Skeletal muscle satellite cell (primary cell): ENCODE measurements around the gene SFXN5.

Experiments used
- H3K27me3 ChIP-seq: 2 replicates; pipeline ENCODE4 v1.7.0; 2013; ENCODE audit warnings: low read length; ENCODE audit not compliant: control insufficient read depth, insufficient read depth
- H3K36me3 ChIP-seq: 2 replicates; pipeline ENCODE4 v1.7.0; 2013; ENCODE audit warnings: mild to moderate bottlenecking, control low read depth, low read length; ENCODE audit not compliant: insufficient read depth
- H3K4me1 ChIP-seq: 2 replicates; pipeline ENCODE4 v1.7.0; 2013; ENCODE audit warnings: low read length; ENCODE audit not compliant: control insufficient read depth, insufficient read depth
- H3K4me2 ChIP-seq: 2 replicates; pipeline ENCODE4 v1.7.0; 2013; ENCODE audit warnings: mild to moderate bottlenecking, low read length
- H3K4me3 ChIP-seq: 2 replicates; pipeline ENCODE4 v1.7.0; 2013; ENCODE audit warnings: low read length
- H3K9ac ChIP-seq: 2 replicates; pipeline ENCODE4 v1.7.0; 2013; ENCODE audit warnings: mild to moderate bottlenecking, low read depth, low read length, moderate library complexity
- H3K9me3 ChIP-seq: replicated peaks from 2 replicates; pipeline ENCODE4 v1.7.0; 2013; ENCODE audit warnings: mild to moderate bottlenecking, control low read depth, low read length

The SFXN5 gene

GRCh38 chr2:72933207-72933606 lies 138.3 kb downstream of the SFXN5 start:
- Histone ChIP-seq H3K36me3 (no peaks in the 10 kb centered on the region), H3K9ac (no peak overlapping the region), H3K4me2 (no peak overlapping the region), H3K4me3 (no peak overlapping the region), H3K27me3 (peaks cover 48% of the 10 kb centered on the region), H3K9me3 (no peaks in the 10 kb centered on the region), H3K4me1 (peaks cover 17% of the 10 kb centered on the region)

- Histone ChIP-seq H3K4me3 (no peak overlapping the region), H3K9ac (no peak overlapping the region), H3K36me3 (no peaks in the 10 kb centered on the region), H3K27me3 (peaks cover 52% of the 10 kb centered on the region), H3K4me2 (no peak overlapping the region), H3K9me3 (no peaks in the 10 kb centered on the region), H3K4me1 (peaks cover 17% of the 10 kb centered on the region)
Measured at GRCh38 chr2:72932805-72933204, 138.7 kb downstream of the SFXN5 start.

GRCh38 chr2:72932045-72932740 lies 139.3 kb downstream of the SFXN5 start:
- no peak overlapping the region for H3K9ac ChIP-seq
- H3K4me3 ChIP-seq: no peak overlapping the region
- H3K27me3 ChIP-seq: peaks cover 53% of the 10 kb centered on the region
- peak overlapping the region; percentile 43 for H3K4me2 ChIP-seq
- no peaks in the 10 kb centered on the region for H3K9me3 ChIP-seq
- H3K36me3 ChIP-seq: no peaks in the 10 kb centered on the region
- H3K4me1 ChIP-seq: peaks cover 17% of the 10 kb centered on the region

DNA sequence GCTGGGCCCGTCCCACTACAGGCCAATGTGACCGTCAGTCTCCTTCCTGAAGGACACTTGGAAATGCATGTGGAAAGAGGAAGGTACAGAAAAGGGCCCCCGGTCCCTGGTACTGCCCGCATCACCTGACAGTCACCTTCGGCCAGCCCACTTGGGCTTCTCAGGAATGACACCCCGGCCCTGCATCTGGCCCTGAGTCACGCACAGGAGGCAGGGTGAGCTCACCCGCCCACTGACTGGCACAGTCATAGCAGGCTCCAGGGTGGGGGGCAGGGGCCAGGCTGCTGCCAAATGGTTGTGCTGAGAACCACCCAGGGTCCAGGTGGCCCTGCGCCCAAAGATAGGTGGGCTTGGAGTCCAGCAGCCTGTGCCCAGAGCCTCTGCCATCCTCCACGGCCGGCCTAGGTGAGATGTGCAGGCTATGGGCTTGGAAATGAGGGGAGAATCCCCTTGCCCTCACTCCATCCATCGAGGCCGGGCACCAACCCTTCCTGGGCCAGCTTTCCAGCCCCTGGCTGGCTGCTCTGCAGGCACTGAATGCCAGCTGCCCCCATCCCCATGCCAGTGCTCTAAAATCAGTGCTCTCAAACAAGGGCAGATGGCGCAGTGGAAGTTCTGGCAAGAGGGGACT lies 140.1 kb downstream of the SFXN5 start:
- Histone ChIP-seq H3K4me3 (no peak overlapping the region), H3K4me2 (peak overlapping the region; percentile 43), H3K27me3 (peaks cover 57% of the 10 kb centered on the region), H3K9me3 (no peaks in the 10 kb centered on the region), H3K9ac (no peak overlapping the region), H3K4me1 (peaks cover 17% of the 10 kb centered on the region), H3K36me3 (no peaks in the 10 kb centered on the region)

DNA sequence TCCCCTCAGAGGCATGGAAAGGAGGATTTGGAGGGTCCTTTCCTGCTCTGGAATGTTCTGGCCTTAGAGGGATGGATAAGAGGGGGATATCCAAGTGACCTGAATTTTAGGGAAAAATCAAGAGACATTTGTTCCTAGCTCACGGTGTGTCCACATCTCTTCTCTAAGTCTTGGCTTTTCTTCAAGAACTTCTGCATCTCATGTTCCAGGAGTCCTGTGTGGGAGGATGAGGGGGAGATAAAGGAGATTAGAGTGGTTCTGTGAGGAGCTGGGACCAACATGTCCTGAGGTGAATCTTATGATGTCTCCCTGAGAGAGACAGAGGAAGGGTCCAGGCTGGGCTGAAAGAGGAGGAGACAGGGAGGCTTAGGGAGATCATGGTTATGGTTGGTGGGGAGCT lies 142.5 kb downstream of the SFXN5 start:
- no peaks in the 10 kb centered on the region for H3K9me3 ChIP-seq
- H3K27me3 ChIP-seq: peaks cover 70% of the 10 kb centered on the region
- no peak overlapping the region for H3K4me2 ChIP-seq
- no peak overlapping the region for H3K4me3 ChIP-seq
- peaks cover 17% of the 10 kb centered on the region for H3K4me1 ChIP-seq
- H3K9ac ChIP-seq: no peak overlapping the region
- no peaks in the 10 kb centered on the region for H3K36me3 ChIP-seq

- H3K36me3 ChIP-seq: no peaks in the 10 kb centered on the region
- H3K9me3 ChIP-seq: no peaks in the 10 kb centered on the region
- H3K9ac ChIP-seq: no peak overlapping the region
- H3K27me3 ChIP-seq: peaks cover 81% of the 10 kb centered on the region
- peaks cover 17% of the 10 kb centered on the region for H3K4me1 ChIP-seq
- H3K4me3 ChIP-seq: no peak overlapping the region
- no peak overlapping the region for H3K4me2 ChIP-seq
Measured at GRCh38 chr2:72927619-72928550, 143.6 kb downstream of the SFXN5 start.

DNA sequence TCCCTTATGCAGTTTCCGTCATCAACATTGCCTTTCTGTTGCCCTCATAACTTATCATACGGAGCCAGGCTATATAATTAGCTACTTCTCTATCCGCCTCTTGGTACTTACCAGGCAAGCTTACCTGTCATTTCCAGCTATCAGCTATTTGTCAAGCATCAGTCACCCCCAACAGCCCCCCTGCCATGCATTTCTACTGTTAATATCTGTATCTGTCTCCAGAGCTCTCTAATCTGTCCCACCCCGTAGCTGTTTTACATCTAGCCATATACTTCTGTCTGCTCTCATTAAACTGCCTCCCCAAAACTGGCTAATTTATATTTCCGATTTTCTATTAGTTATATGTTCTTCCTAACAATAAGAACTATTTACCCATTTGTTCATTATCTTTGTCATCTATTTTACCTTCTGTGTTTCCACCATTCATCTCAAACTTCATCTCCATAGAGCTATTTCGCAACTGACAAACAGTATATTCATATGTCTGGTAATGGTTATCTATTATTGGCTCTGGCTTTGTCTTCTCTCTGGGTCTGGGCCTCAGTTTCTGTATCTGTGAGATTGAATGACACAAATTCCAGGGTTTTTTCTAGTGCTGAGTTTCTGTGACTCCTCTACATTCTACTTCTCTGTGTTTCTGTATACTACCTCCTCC lies 144.6 kb downstream of the SFXN5 start:
- Histone ChIP-seq H3K36me3 (no peaks in the 10 kb centered on the region), H3K4me3 (no peak overlapping the region), H3K4me1 (peaks cover 11% of the 10 kb centered on the region), H3K27me3 (peaks cover 91% of the 10 kb centered on the region), H3K9me3 (no peaks in the 10 kb centered on the region), H3K9ac (no peak overlapping the region), H3K4me2 (no peak overlapping the region)

DNA sequence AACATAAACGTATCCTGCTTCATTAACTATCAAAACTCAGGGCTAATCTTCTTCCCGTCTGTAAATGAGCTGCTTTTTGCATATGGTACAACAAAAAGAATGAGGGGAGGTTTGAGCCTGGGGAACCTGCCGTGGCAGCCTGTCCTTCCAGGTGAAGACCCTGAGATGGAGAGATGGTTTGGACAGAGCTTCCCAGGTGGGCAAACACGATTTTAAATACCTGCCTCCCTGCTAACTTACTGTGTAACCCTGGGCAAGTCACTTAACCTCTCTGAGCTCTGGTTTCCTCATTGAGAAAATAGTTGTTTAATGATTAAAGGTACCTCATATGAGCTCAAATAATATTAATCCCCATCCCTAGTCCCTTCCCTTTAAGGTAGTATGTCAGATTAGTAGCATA lies 145.1 kb downstream of the SFXN5 start:
- no peak overlapping the region for H3K4me2 ChIP-seq

GRCh38 chr2:72925328-72925943 lies 146.1 kb downstream of the SFXN5 start:
- H3K4me3 ChIP-seq: no peak overlapping the region
- no peak overlapping the region for H3K4me2 ChIP-seq
- H3K9ac ChIP-seq: no peak overlapping the region
- no peaks in the 10 kb centered on the region for H3K9me3 ChIP-seq
- H3K36me3 ChIP-seq: no peaks in the 10 kb centered on the region
- H3K4me1 ChIP-seq: peaks cover 3% of the 10 kb centered on the region
- H3K27me3 ChIP-seq: peaks cover 100% of the 10 kb centered on the region

More for the DNA sequence above, 145.1 kb downstream of the SFXN5 start:
- Histone ChIP-seq H3K27me3 (peaks cover 96% of the 10 kb centered on the region), H3K4me1 (peaks cover 5% of the 10 kb centered on the region), H3K9me3 (no peaks in the 10 kb centered on the region), H3K9ac (no peak overlapping the region), H3K36me3 (no peaks in the 10 kb centered on the region), H3K4me3 (no peak overlapping the region)

- H3K27me3 ChIP-seq: peaks cover 100% of the 10 kb centered on the region
Measured at GRCh38 chr2:72924353-72925240, 146.9 kb downstream of the SFXN5 start.

More at GRCh38 chr2:72924353-72925240, 146.9 kb downstream of the SFXN5 start:
- H3K4me3 ChIP-seq: no peak overlapping the region
- H3K9ac ChIP-seq: no peak overlapping the region
- H3K4me2 ChIP-seq: no peak overlapping the region
- H3K4me1 ChIP-seq: peaks cover 9% of the 10 kb centered on the region
- H3K36me3 ChIP-seq: no peaks in the 10 kb centered on the region
- H3K9me3 ChIP-seq: no peaks in the 10 kb centered on the region
